Liver (tissue), 9 donors: ENCODE results near the gene EAF1. TPM values are rescaled to one million over a fixed set of nuclear protein-coding genes. Genes with fewer than 3 reads are reported as not detected.

Experiments
- DNase-seq: peaks from one replicate; pipeline ENCODE4 v3.0.0-alpha.2; 2017; ENCODE audit warnings: low spot score
- H3K27ac ChIP-seq, 2 donors: one replicate each; pipeline ENCODE4 v1.7.0; 2013; ENCODE audit warnings: inconsistent platforms in 2 of 2, low read length in 2 of 2, control low read depth in 1 of 2, low read depth in 1 of 2, mild to moderate bottlenecking in 1 of 2
- H3K27me3 ChIP-seq, 4 donors: one replicate each; pipeline versions ENCODE4 v1.6.1 to v1.7.0; 2013; ENCODE audit warnings: low read length in 3 of 4, inconsistent platforms in 1 of 4, mild to moderate bottlenecking in 1 of 4, moderate library complexity in 1 of 4; ENCODE audit not compliant: control insufficient read depth in 4 of 4, insufficient read depth in 4 of 4
- H3K36me3 ChIP-seq, 4 donors: one replicate each; pipeline versions ENCODE4 v1.6.1 to v1.7.0; 2013; ENCODE audit warnings: low read length in 3 of 4, mild to moderate bottlenecking in 3 of 4, low read depth in 1 of 4, moderate library complexity in 1 of 4; ENCODE audit not compliant: control insufficient read depth in 4 of 4, insufficient read depth in 3 of 4
- H3K4me1 ChIP-seq, 4 donors: one replicate each; pipeline versions ENCODE4 v1.6.1 to v1.7.0; 2013; ENCODE audit warnings: low read length in 3 of 4, mild to moderate bottlenecking in 3 of 4, moderate library complexity in 1 of 4; ENCODE audit not compliant: control insufficient read depth in 4 of 4, insufficient read depth in 4 of 4
- H3K4me3 ChIP-seq, 3 donors: one replicate each; pipeline versions ENCODE4 v1.6.1 to v1.7.0; 2013; ENCODE audit warnings: low read length in 3 of 3, control low read depth in 1 of 3, low read depth in 1 of 3, mild to moderate bottlenecking in 1 of 3
- H3K9ac ChIP-seq, 2 donors: one replicate each; pipeline ENCODE4 v1.7.0; 2013; ENCODE audit warnings: low read length in 2 of 2, mild to moderate bottlenecking in 2 of 2, moderate library complexity in 2 of 2, control low read depth in 1 of 2, low read depth in 1 of 2
- H3K9me3 ChIP-seq, 4 donors: one replicate each; pipeline versions ENCODE4 v1.6.1 to v1.7.0; 2013; ENCODE audit warnings: low read length in 3 of 4; ENCODE audit not compliant: control insufficient read depth in 4 of 4
- EGR1 ChIP-seq, 2 donors: IDR thresholded peaks; 2 replicates each; pipeline ENCODE4 v1.6.1; 2016 to 2018; ENCODE audit warnings: antibody characterized with exemption in 2 of 2, low read depth in 2 of 2
- FOXA1 ChIP-seq: IDR thresholded peaks from 2 replicates; pipeline ENCODE4 v1.6.1; 2016; ENCODE audit warnings: antibody characterized with exemption
- FOXA2 ChIP-seq: IDR thresholded peaks from 2 replicates; pipeline ENCODE4 v1.6.1; 2016; ENCODE audit warnings: antibody characterized with exemption
- GABPA ChIP-seq, 2 donors: IDR thresholded peaks in 1 of 2; conservative IDR thresholded peaks in 1 of 2; 2 replicates each; pipeline ENCODE4 v1.6.1; 2016; ENCODE audit warnings: antibody characterized with exemption in 2 of 2, mild to moderate bottlenecking in 1 of 2, moderate library complexity in 1 of 2
- HNF4A ChIP-seq, 2 donors: conservative IDR thresholded peaks; 2 replicates each; pipeline ENCODE4 v1.6.1; 2016; ENCODE audit warnings: antibody characterized with exemption in 2 of 2, mild to moderate bottlenecking in 2 of 2
- HNF4G ChIP-seq: IDR thresholded peaks from 2 replicates; pipeline ENCODE4 v1.6.1; 2016; ENCODE audit warnings: antibody characterized with exemption
- JUND ChIP-seq, 2 donors: IDR thresholded peaks; 2 replicates each; pipeline ENCODE4 v1.6.1; 2016; ENCODE audit warnings: antibody characterized with exemption in 2 of 2
- NR2F2 ChIP-seq: IDR thresholded peaks from 2 replicates; pipeline ENCODE4 v1.6.1; 2016; ENCODE audit warnings: antibody characterized with exemption
- RAD21 ChIP-seq, 2 donors: IDR thresholded peaks; 2 replicates each; pipeline ENCODE4 v1.6.1; 2016; ENCODE audit warnings: antibody characterized with exemption in 2 of 2, mild to moderate bottlenecking in 2 of 2
- RXRA ChIP-seq, 2 donors: IDR thresholded peaks; 2 replicates each; pipeline ENCODE4 v1.6.1; 2017 to 2018; ENCODE audit warnings: antibody characterized with exemption in 2 of 2, mild to moderate bottlenecking in 1 of 2
- SP1 ChIP-seq: IDR thresholded peaks from 2 replicates; pipeline ENCODE4 v1.6.1; 2018; ENCODE audit warnings: antibody characterized with exemption, mild to moderate bottlenecking
- TAF1 ChIP-seq: conservative IDR thresholded peaks from 2 replicates; pipeline ENCODE4 v1.6.1; 2016; ENCODE audit warnings: antibody characterized with exemption, mild to moderate bottlenecking
- YY1 ChIP-seq: IDR thresholded peaks from 2 replicates; pipeline ENCODE4 v1.6.1; 2016; ENCODE audit warnings: antibody characterized with exemption, mild to moderate bottlenecking
- WGBS: extraction: QIAGEN DNeasy Blood & Tissue Kit; methylation state at CpG from one replicate; pipeline ENCODE4 v1.1.7; 2013; 5-methylcytosine and 5-hydroxymethylcytosine counted together
- polyA plus RNA-seq, 2 donors: library from polyadenylated mRNA; stranded (reverse) in 1 of 2; unstranded in 1 of 2; fragments of 200-250 nt in 1 of 2; fragments of >200 nt in 1 of 2; fragmentation: Nextera tagmentation in 1 of 2; extraction: Ambion mirVana in 1 of 2; gene quantifications; one replicate each; pipeline versions ENCODE4 v1.2.1 to v1.2.3, GENCODE V29; 2013 to 2015
- total RNA-seq, 2 donors: library from RNA; depleted of rRNA; stranded (reverse); fragments of >200 nt; gene quantifications; one replicate each; pipeline ENCODE4 v1.2.3, GENCODE V29; 2014
- TF ChIP-seq, protein P1 (sequence below): IDR thresholded peaks from 2 replicates; pipeline ENCODE4 v1.6.1; 2016; ENCODE audit warnings: antibody characterized with exemption
- TF ChIP-seq, protein P2 (sequence below): IDR thresholded peaks from 2 replicates; pipeline ENCODE4 v1.6.1; 2016; ENCODE audit warnings: antibody characterized with exemption, mild to moderate bottlenecking
- TF ChIP-seq, protein P3 (sequence below): IDR thresholded peaks from 2 replicates; pipeline ENCODE4 v1.6.1; 2016; ENCODE audit warnings: antibody characterized with exemption
- TF ChIP-seq, protein P4 (sequence below): fragments of 150-350 bp; IDR thresholded peaks from 2 replicates; pipeline ENCODE4 v1.5.1; 2017; ENCODE audit warnings: improper control_type of control experiment, low read depth, low read length; ENCODE audit not compliant: missing input control
- TF ChIP-seq, protein P5 (sequence below): IDR thresholded peaks from 2 replicates; pipeline ENCODE4 v1.6.1; 2016; ENCODE audit warnings: antibody characterized with exemption
- donor health status: healthy.
- donor health status: healthy.
- donor health status: healthy.
- donor health status: healthy.
- donor health status: healthy.

Gene EAF1
- total and polyA plus RNA-seq, 4 donors: 4.6 to 15.0 (median 11.4) TPM

DNA sequence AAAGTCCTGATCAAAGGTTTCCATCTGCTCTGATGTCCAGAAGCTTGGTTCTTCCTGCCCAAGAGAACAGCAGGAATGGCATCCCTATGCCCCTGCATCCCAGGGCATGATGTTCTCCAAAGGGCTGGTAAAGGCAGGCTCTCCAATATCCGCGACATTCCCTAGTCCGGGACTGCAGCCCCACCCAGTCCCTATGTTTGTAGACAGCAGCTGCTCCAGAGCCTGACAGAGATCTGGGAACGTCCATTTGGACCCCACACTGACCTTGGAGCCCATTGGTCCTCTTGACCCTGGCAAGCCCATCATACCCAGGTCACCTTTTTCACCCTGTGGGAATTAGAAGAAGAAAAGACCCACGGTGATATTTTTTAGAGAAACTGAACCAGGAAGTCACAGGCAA is 47.8 kb downstream of the EAF1 start:
- Histone ChIP-seq H3K9me3 (no peaks in the 10 kb centered on the region), H3K4me1 (no peaks in the 10 kb centered on the region), H3K36me3 (no peaks in the 10 kb centered on the region), H3K9ac (no peak overlapping the region), H3K27me3 (no peaks in the 10 kb centered on the region), H3K4me3 (no peak overlapping the region), H3K27ac (no peak overlapping the region)
- TF ChIP-seq, protein P1, sequence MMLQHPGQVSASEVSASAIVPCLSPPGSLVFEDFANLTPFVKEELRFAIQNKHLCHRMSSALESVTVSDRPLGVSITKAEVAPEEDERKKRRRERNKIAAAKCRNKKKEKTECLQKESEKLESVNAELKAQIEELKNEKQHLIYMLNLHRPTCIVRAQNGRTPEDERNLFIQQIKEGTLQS: no peak
- TF ChIP-seq, protein P2, sequence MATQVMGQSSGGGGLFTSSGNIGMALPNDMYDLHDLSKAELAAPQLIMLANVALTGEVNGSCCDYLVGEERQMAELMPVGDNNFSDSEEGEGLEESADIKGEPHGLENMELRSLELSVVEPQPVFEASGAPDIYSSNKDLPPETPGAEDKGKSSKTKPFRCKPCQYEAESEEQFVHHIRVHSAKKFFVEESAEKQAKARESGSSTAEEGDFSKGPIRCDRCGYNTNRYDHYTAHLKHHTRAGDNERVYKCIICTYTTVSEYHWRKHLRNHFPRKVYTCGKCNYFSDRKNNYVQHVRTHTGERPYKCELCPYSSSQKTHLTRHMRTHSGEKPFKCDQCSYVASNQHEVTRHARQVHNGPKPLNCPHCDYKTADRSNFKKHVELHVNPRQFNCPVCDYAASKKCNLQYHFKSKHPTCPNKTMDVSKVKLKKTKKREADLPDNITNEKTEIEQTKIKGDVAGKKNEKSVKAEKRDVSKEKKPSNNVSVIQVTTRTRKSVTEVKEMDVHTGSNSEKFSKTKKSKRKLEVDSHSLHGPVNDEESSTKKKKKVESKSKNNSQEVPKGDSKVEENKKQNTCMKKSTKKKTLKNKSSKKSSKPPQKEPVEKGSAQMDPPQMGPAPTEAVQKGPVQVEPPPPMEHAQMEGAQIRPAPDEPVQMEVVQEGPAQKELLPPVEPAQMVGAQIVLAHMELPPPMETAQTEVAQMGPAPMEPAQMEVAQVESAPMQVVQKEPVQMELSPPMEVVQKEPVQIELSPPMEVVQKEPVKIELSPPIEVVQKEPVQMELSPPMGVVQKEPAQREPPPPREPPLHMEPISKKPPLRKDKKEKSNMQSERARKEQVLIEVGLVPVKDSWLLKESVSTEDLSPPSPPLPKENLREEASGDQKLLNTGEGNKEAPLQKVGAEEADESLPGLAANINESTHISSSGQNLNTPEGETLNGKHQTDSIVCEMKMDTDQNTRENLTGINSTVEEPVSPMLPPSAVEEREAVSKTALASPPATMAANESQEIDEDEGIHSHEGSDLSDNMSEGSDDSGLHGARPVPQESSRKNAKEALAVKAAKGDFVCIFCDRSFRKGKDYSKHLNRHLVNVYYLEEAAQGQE: no peak
- TF ChIP-seq, protein P3, sequence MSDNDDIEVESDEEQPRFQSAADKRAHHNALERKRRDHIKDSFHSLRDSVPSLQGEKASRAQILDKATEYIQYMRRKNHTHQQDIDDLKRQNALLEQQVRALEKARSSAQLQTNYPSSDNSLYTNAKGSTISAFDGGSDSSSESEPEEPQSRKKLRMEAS: no peak
- TF ChIP-seq TAF1 (no peak), RAD21 (IDR thresholded peaks at IDR 0.05) (no peak), HNF4G (no peak), GABPA (IDR thresholded peaks at IDR 0.05 in 1 of 2, conservative IDR thresholded peaks at IDR 0.05 in 1 of 2) (no peak), FOXA1 (no peak), RXRA (IDR thresholded peaks at IDR 0.05) (no peak), FOXA2 (no peak), EGR1 (IDR thresholded peaks at IDR 0.05; ENCODE audit: low read depth in 2 of 2) (no peak), SP1 (no peak), JUND (IDR thresholded peaks at IDR 0.05) (no peak), NR2F2 (no peak), HNF4A (conservative IDR thresholded peaks at IDR 0.05) (no peak), YY1 (no peak)
- TF ChIP-seq, protein P4, sequence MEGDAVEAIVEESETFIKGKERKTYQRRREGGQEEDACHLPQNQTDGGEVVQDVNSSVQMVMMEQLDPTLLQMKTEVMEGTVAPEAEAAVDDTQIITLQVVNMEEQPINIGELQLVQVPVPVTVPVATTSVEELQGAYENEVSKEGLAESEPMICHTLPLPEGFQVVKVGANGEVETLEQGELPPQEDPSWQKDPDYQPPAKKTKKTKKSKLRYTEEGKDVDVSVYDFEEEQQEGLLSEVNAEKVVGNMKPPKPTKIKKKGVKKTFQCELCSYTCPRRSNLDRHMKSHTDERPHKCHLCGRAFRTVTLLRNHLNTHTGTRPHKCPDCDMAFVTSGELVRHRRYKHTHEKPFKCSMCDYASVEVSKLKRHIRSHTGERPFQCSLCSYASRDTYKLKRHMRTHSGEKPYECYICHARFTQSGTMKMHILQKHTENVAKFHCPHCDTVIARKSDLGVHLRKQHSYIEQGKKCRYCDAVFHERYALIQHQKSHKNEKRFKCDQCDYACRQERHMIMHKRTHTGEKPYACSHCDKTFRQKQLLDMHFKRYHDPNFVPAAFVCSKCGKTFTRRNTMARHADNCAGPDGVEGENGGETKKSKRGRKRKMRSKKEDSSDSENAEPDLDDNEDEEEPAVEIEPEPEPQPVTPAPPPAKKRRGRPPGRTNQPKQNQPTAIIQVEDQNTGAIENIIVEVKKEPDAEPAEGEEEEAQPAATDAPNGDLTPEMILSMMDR: no peak
- TF ChIP-seq, protein P5, sequence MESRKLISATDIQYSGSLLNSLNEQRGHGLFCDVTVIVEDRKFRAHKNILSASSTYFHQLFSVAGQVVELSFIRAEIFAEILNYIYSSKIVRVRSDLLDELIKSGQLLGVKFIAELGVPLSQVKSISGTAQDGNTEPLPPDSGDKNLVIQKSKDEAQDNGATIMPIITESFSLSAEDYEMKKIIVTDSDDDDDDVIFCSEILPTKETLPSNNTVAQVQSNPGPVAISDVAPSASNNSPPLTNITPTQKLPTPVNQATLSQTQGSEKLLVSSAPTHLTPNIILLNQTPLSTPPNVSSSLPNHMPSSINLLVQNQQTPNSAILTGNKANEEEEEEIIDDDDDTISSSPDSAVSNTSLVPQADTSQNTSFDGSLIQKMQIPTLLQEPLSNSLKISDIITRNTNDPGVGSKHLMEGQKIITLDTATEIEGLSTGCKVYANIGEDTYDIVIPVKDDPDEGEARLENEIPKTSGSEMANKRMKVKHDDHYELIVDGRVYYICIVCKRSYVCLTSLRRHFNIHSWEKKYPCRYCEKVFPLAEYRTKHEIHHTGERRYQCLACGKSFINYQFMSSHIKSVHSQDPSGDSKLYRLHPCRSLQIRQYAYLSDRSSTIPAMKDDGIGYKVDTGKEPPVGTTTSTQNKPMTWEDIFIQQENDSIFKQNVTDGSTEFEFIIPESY: no peak
- 69% methylated on average over 5 of the region's 5 CpGs for WGBS
- DNase-seq: no peak

DNA sequence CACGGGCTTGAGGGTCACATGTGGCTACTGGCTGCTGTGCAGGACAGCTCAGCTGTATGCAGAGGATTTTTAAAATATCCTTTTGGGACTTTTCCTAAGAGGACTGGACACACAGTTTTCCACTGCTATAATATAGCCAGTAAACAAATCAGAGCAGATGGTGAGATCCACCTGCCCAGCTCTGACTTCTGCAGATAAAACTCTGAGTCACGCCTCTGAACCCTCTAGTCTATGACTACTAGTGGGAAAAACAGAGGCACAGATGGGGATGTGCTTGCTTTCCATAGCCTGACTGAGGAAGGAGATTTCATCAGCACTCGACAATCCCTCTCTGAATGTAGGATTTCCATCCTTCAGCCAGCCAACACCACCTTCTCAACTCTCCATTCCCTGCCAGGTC is 49.0 kb downstream of the EAF1 start:
- Histone ChIP-seq H3K9me3 (no peaks in the 10 kb centered on the region), H3K36me3 (no peaks in the 10 kb centered on the region), H3K4me1 (no peaks in the 10 kb centered on the region), H3K4me3 (no peak overlapping the region), H3K27me3 (no peaks in the 10 kb centered on the region), H3K27ac (no peak overlapping the region), H3K9ac (no peak overlapping the region)
- TF ChIP-seq YY1: no peak
- no peak for TF ChIP-seq HNF4G
- TF ChIP-seq, protein P4: no peak
- no peak for TF ChIP-seq RAD21 (IDR thresholded peaks at IDR 0.05)
- TF ChIP-seq JUND (IDR thresholded peaks at IDR 0.05): no peak
- no peak for TF ChIP-seq SP1
- TF ChIP-seq, protein P2: no peak
- DNase-seq: no peak
- WGBS: 86% methylated on average over 3 of the region's 3 CpGs
